GM12878 (cell line): ENCODE results near the gene MIA. TPM values are rescaled to one million over a fixed set of nuclear protein-coding genes. Genes with fewer than 3 reads are reported as not detected.

ENCODE experiments used
- ATAC-seq: fragments of 200-7000 bp; cut with Tn5 transposase; 3 replicates; pipeline ENCODE4 v1.9.1; 2020; ENCODE audit warnings: mild to moderate bottlenecking, moderate library complexity
- BruUV-seq: library from RNA; stranded (reverse); fragments of 400-500 nt; replicated peaks from 2 replicates; lab custom pipeline; 2021; lab: Mats Ljungman, UMichigan
- CTCF ChIA-PET: fragments of 300-600 bp; sonication (Branson Sonifier 250); formaldehyde crosslinking; extraction: SDS; loops from one replicate; lab custom pipeline; 2021; ENCODE audit warnings: inconsistent platforms; lab: Yijun Ruan, JAX
- POLR2A ChIA-PET: fragments of 350-600 bp; formaldehyde crosslinking; extraction: SDS; loops from one replicate; lab custom pipeline; 2021; ENCODE audit warnings: inconsistent platforms; lab: Charles Lee
- RAD21 ChIA-PET: fragments of 300-600 bp; sonication (Branson Sonifier 250); formaldehyde crosslinking; loops from one replicate; lab custom pipeline; 2023; ENCODE audit warnings: antibody characterized with exemption; ENCODE audit not compliant: unreplicated experiment; lab: Charles Lee
- SMC1A ChIA-PET: fragments of 300-600 bp; sonication (Branson Sonifier 250); formaldehyde crosslinking; loops from one replicate; lab custom pipeline; 2023; ENCODE audit not compliant: unreplicated experiment, uncharacterized antibody; lab: Charles Lee
- DNase-seq: peaks from one replicate; pipeline ENCODE4 v3.0.0-alpha.2; 2011; ENCODE audit warnings: low read depth, low spot score
- FAIRE-seq: peaks from 3 replicates; lab custom pipeline; 2011; peaks lifted over from hg19 to GRCh38; lab: Jason Lieb, UNC
- H2AFZ ChIP-seq: 2 replicates; pipeline ENCODE4 v1.6.0; 2011; ENCODE audit warnings: low read depth, low read length, control low read depth; ENCODE audit not compliant: control insufficient read depth
- H3K27ac ChIP-seq: 2 replicates; pipeline ENCODE4 v1.5.1; 2011; ENCODE audit warnings: control low read depth; ENCODE audit not compliant: control insufficient read depth, insufficient read depth
- H3K27me3 ChIP-seq, 2 experiments: replicated peaks in 1 of 2; 2 replicates each; pipeline versions ENCODE4 v1.6.0 to v1.6.1; 2011; ENCODE audit warnings: low read length in 1 of 2; ENCODE audit not compliant: control insufficient read depth in 2 of 2, insufficient read depth in 2 of 2
- H3K36me3 ChIP-seq, 2 experiments: 2 replicates each; pipeline ENCODE4 v1.5.1; 2011; ENCODE audit warnings: low read length in 1 of 2; ENCODE audit not compliant: control insufficient read depth in 2 of 2, insufficient read depth in 2 of 2
- H3K4me1 ChIP-seq: 2 replicates; pipeline ENCODE4 v1.6.1; 2011; ENCODE audit warnings: mild to moderate bottlenecking, low read length, moderate library complexity, mixed read lengths; ENCODE audit not compliant: control insufficient read depth, insufficient read depth
- H3K4me2 ChIP-seq: 2 replicates; pipeline ENCODE4 v1.6.0; 2011; ENCODE audit warnings: control low read depth; ENCODE audit not compliant: control insufficient read depth, insufficient read depth
- H3K4me3 ChIP-seq: fragments of 200-600 bp; sonication (generic); 2 replicates; pipeline ENCODE4 v1.5.1; 2016
- H3K79me2 ChIP-seq: 2 replicates; pipeline ENCODE4 v1.6.0; 2011; ENCODE audit warnings: low read length; ENCODE audit not compliant: control insufficient read depth, insufficient read depth
- H3K9ac ChIP-seq: 2 replicates; pipeline ENCODE4 v1.8.0; 2011; ENCODE audit warnings: low read length, control low read depth, mixed read lengths; ENCODE audit not compliant: control insufficient read depth, insufficient read depth
- H3K9me3 ChIP-seq: replicated peaks from 3 replicates; pipeline ENCODE4 v1.5.1; 2011; ENCODE audit warnings: mild to moderate bottlenecking, low read length; ENCODE audit not compliant: control insufficient read depth, insufficient read depth
- H4K20me1 ChIP-seq: 2 replicates; pipeline ENCODE4 v1.6.0; 2011; ENCODE audit not compliant: control insufficient read depth, insufficient read depth
- ATF2 ChIP-seq: IDR thresholded peaks from 2 replicates; pipeline ENCODE4 v1.6.1; 2012; ENCODE audit warnings: low read length, inconsistent platforms
- CHD2 ChIP-seq: IDR thresholded peaks from 2 replicates; pipeline ENCODE4 v1.6.1; 2011; ENCODE audit warnings: low read depth, low read length, improper control_type of control experiment, borderline replicate concordance
- CREM ChIP-seq: IDR thresholded peaks from 2 replicates; pipeline ENCODE4 v1.6.1; 2014; ENCODE audit warnings: antibody characterized with exemption, low read depth
- DPF2 ChIP-seq: fragments of 450-650 bp; IDR thresholded peaks from 2 replicates; pipeline ENCODE4 v1.6.1; 2017; ENCODE audit warnings: mild to moderate bottlenecking
- EED ChIP-seq: sonication (generic); IDR thresholded peaks from 2 replicates; pipeline ENCODE4 v1.6.1; 2016; ENCODE audit warnings: antibody characterized with exemption, low read depth
- ELK1 ChIP-seq: IDR thresholded peaks from 2 replicates; pipeline ENCODE4 v1.6.1; 2012; ENCODE audit warnings: low read depth, low read length, improper control_type of control experiment
- ESRRA ChIP-seq: IDR thresholded peaks from 2 replicates; pipeline ENCODE4 v1.6.1; 2012; ENCODE audit warnings: mild to moderate bottlenecking, low read length, improper control_type of control experiment
- EZH2 ChIP-seq: IDR thresholded peaks from 2 replicates; pipeline ENCODE4 v1.6.1; 2012; ENCODE audit warnings: low read depth, mild to moderate bottlenecking, control low read depth, inconsistent platforms, low read length, borderline replicate concordance; ENCODE audit not compliant: control insufficient read depth
- IKZF1 ChIP-seq: fragments of 450-650 bp; conservative IDR thresholded peaks from 2 replicates; pipeline ENCODE4 v1.6.1; 2017; ENCODE audit warnings: antibody characterized with exemption, mild to moderate bottlenecking
- RB1 ChIP-seq: fragments of 450-650 bp; formaldehyde crosslinking; IDR thresholded peaks from 2 replicates; pipeline ENCODE4 v1.6.1; 2017; ENCODE audit warnings: mild to moderate bottlenecking, borderline replicate concordance
- RBBP5 ChIP-seq: fragments of 200-600 bp; sonication (generic); conservative IDR thresholded peaks from 2 replicates; pipeline ENCODE4 v1.6.1; 2016
- RELA ChIP-seq: fragments of 450-650 bp; IDR thresholded peaks from 2 replicates; pipeline ENCODE4 v1.8.0; 2014; ENCODE audit warnings: borderline replicate concordance; ENCODE audit not compliant: partially characterized antibody
- SP1 ChIP-seq: IDR thresholded peaks from one replicate; pipeline ENCODE4 v1.6.1; 2011; ENCODE audit warnings: low read depth, low read length
- SUZ12 ChIP-seq: fragments of 200-600 bp; sonication (generic); IDR thresholded peaks from one replicate; pipeline ENCODE4 v1.6.1; 2018; ENCODE audit warnings: antibody characterized with exemption, mild to moderate bottlenecking; ENCODE audit not compliant: unreplicated experiment
- ZBTB40 ChIP-seq: fragments of 450-650 bp; IDR thresholded peaks from 2 replicates; pipeline ENCODE4 v1.6.1; 2016; ENCODE audit warnings: mild to moderate bottlenecking, moderate library complexity, borderline replicate concordance
- ZNF207 ChIP-seq: fragments of 450-650 bp; IDR thresholded peaks from 2 replicates; pipeline ENCODE4 v1.6.1; 2014; ENCODE audit warnings: antibody characterized with exemption, mild to moderate bottlenecking, borderline replicate concordance
- ZNF24 ChIP-seq: fragments of 450-650 bp; IDR thresholded peaks from 2 replicates; pipeline ENCODE4 v1.6.1; 2017; ENCODE audit warnings: antibody characterized with exemption, mild to moderate bottlenecking
- WGBS: methylation state at CpG from one replicate; pipeline ENCODE4 v1.1.6; 2016; ENCODE audit warnings: low lambda C conversion rate; ENCODE audit not compliant: insufficient replicate concordance, insufficient coverage; ENCODE audit errors: missing lambda C conversion rate; 5-methylcytosine and 5-hydroxymethylcytosine counted together
- in situ Hi-C: fragments of 300-500 bp; cut with MboI; formaldehyde crosslinking; loops from 9 replicates; pipeline ENCODE4 v1.14.3; 2018; ENCODE audit warnings: mixed read lengths
- intact Hi-C: fragments of 100-400 bp; cut with micrococcal nuclease; formaldehyde crosslinking; loops from one replicate; pipeline ENCODE4 v1.14.2; 2022; ENCODE audit not compliant: unreplicated experiment
- polyA plus RNA-seq, 11 experiments: library from polyadenylated mRNA; depleted of rRNA in 4 of 11; unstranded in 6 of 11; stranded (reverse) in 5 of 11; fragments of >200 nt; fragmentation: Nextera tagmentation in 4 of 11; fragmentation: Illumina TruSeq in 1 of 11; extraction: Ambion mirVana in 4 of 11; extraction: Trizol in 1 of 11; gene quantifications; 1 replicate in 1 of 11; 2 replicates in 10 of 11; pipeline versions ENCODE4 v1.2.1 to v1.2.3, GENCODE V29; 2011 to 2016; ENCODE audit warnings: inconsistent platforms in 2 of 11, missing spikeins in 2 of 11, low read depth in 1 of 11
- total RNA-seq, 4 experiments: library from RNA; depleted of rRNA in 3 of 4; stranded (reverse); fragments of >200 nt in 3 of 4; fragmentation: Illumina TruSeq in 1 of 4; extraction: Trizol in 1 of 4; gene quantifications; 2 replicates each; pipeline versions ENCODE4 v1.2.1 to v1.2.3, GENCODE V29; 2013 to 2021

The MIA gene
- total and polyA plus RNA-seq, 10 of the 15 experiments (the other 5 are each of a cell fraction or from before 2014, with no cell fraction given) = 0.16 to 2.7 (median 1.4) TPM; not detected in 3

GRCh38 chr19:40786060-40787037 is 11.0 kb downstream of the MIA start (continued):
- no peak for TF ChIP-seq ESRRA
- TF ChIP-seq IKZF1 = no peak
- TF ChIP-seq EZH2 = no peak
- TF ChIP-seq RELA = no peak
- no peak for TF ChIP-seq SUZ12
- TF ChIP-seq ELK1 = no peak

GRCh38 chr19:40791349-40791748 is 16.0 kb downstream of the MIA start:
- no peak overlapping the region for H3K4me2 ChIP-seq
- H3K27ac ChIP-seq = no peak overlapping the region
- POLR2A ChIA-PET = interaction anchor here (4.5 kb wide), 1 partner anchor 13 kb away, joined by 29 read pairs; the partner anchor contains the start of gene RAB4B
- no peaks in the 10 kb centered on the region for H4K20me1 ChIP-seq
- no peaks in the 10 kb centered on the region for H3K9me3 ChIP-seq
- CTCF ChIA-PET = no interaction called here
- H3K27me3 ChIP-seq = no peaks in the 10 kb centered on the region
- H3K36me3 ChIP-seq = no peaks in the 10 kb centered on the region
- in situ Hi-C loops (no loop called here), intact Hi-C loops (no loop called here)
- H3K4me3 ChIP-seq = no peak overlapping the region
- FAIRE-seq (no peak), ATAC-seq (no peak), DNase-seq (no peak)
- peaks cover 6% of the 10 kb centered on the region for H3K4me1 ChIP-seq
- no peak overlapping the region for H2AFZ ChIP-seq
- SMC1A ChIA-PET = interaction anchor here (2.1 kb wide), 1 partner anchor 13 kb away, joined by 12 read pairs; the partner anchor contains the start of gene RAB4B
- WGBS = 92% methylated on average over 7 of the region's 7 CpGs
- no TSS peak for BruUV-seq
- no peaks in the 10 kb centered on the region for H3K79me2 ChIP-seq
- RAD21 ChIA-PET = no interaction called here
- H3K9ac ChIP-seq = no peak overlapping the region
- no peak for TF ChIP-seq SP1
- no peak for TF ChIP-seq ZBTB40
- no peak for TF ChIP-seq ZNF207
- no peak for TF ChIP-seq CREM
- TF ChIP-seq EED = no peak
- TF ChIP-seq DPF2 = no peak
- TF ChIP-seq RBBP5 = no peak
- no peak for TF ChIP-seq ATF2
- TF ChIP-seq RB1 = no peak
- TF ChIP-seq ZNF24 = no peak
- TF ChIP-seq CHD2 = no peak
